HG02973 (cell line): ENCODE data around the gene KISS1R.
"Not testable (repeated sequence)": the region's sequence is repeated elsewhere in the genome, so short reads cannot be mapped to it uniquely, and the experiment has no call there.

Experiments used
- ATAC-seq: cut with Tn5 transposase; IDR thresholded peaks from one replicate; pipeline ENCODE4 v1.9.1; 2021; ENCODE audit warnings: moderate library complexity; ENCODE audit not compliant: unreplicated experiment

Gene KISS1R

GRCh38 chr19:952049-952679 is 35.0 kb downstream of the KISS1R start:
- no peak for ATAC-seq

- no peak for ATAC-seq
Observed at GRCh38 chr19:952680-953444, 35.7 kb downstream of the KISS1R start.

- no peak for ATAC-seq
Observed at GRCh38 chr19:953445-954271, 36.5 kb downstream of the KISS1R start.

- no peak for ATAC-seq
Observed at GRCh38 chr19:954272-954671, 37.1 kb downstream of the KISS1R start.

GRCh38 chr19:954672-955494 is 37.8 kb downstream of the KISS1R start:
- no peak for ATAC-seq

GRCh38 chr19:955803-956765 is 39.0 kb downstream of the KISS1R start:
- ATAC-seq = no peak

DNA sequence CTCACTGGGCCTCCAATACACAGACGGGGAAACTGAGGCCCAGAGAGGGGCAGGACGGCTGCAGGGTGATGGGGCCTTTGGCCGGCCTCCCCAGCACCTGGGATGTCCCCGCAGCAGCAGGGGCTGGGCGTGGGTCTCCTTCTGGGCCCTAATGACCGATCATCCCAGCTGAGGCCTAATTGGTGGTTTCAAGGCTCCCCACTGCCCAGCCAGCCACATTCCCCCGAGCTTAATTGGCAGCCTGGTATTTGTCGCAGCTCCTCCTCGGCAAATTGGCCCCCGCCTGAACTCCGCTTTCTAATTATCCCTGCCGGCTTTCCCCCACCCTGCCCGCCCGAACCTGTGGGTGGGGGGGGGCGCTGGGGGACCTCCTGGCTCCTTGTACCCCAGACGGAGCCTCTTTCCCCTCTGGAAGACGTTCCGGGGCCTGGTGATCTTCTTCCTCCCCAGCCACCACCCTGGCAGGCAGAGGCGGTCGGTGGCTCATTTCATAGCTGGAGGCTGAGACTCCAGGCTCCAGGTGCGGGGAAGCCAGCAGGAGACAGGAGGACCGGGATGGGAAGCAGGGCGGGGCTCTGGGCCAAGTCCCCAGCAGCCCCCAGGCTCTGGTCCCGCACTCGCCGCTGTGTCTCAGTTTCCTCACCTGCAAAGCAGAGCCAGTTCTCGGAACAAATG is 39.8 kb downstream of the KISS1R start:
- no peak for ATAC-seq

DNA sequence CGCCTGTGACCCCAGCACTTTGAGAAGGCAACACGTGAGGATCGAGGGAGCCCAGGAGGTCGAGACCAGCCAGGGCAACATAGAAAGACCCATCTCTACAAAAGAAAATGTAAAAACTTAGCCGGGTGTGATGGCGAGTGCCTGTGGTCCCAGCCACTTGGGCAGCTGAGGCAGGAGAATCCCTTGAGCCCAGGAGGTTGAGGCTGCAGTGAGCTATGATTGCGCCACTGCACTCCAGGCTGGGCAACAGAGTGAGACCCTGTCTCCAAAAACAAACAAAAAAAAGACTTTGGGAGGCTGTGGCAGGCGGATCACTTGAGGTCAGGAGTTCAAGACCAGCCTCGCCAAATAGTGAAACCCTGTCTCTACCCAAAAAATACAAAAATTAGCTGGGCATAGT is 40.4 kb downstream of the KISS1R start:
- ATAC-seq = not testable (repeated sequence)

- ATAC-seq = no peak
Observed at GRCh38 chr19:958967-959855, 42.1 kb downstream of the KISS1R start.

DNA sequence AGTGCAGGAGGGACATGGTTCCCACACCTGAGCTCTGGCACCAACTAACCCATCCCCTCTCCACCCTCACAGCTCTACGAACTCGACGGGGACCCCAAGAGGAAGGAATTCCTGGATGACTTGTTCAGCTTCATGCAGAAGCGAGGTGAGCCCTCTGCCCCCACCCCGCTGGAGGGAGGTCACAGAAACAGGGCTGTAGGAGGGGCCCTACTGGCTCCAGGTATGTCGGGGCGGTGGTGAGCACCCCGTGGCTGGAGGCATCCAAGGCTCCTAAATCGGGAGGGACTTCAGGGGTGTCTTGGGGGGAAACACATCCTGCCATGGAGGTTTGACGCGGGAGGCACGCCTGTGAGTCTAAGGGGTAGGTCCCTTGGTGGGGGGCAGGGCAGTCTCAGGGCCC is 42.9 kb downstream of the KISS1R start:
- no peak for ATAC-seq

DNA sequence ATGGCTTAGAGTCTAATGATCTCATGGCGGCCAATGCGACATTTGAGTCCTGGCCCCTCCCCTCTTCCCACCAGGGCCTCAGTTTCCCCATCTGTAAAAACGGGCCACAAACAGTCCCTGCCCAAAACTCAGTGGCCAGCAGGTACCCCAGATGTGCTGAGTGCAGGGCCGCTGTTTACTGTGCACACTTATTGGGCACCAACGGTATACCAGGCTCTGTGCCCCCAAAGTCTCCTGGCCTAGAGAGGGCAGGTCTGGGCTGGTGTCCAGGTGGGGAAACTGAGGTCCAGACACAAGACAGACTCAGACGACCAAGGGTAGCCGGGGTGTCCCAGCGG is 43.4 kb downstream of the KISS1R start:
- no peak for ATAC-seq

- no peak for ATAC-seq
Observed at GRCh38 chr19:961866-962620, 44.9 kb downstream of the KISS1R start.

- ATAC-seq = no peak
Observed at GRCh38 chr19:962683-963400, 45.7 kb downstream of the KISS1R start.

GRCh38 chr19:963486-963951 is 46.4 kb downstream of the KISS1R start:
- no peak for ATAC-seq

GRCh38 chr19:964116-964520 is 47.0 kb downstream of the KISS1R start:
- no peak for ATAC-seq

GRCh38 chr19:964761-965694 is 47.9 kb downstream of the KISS1R start:
- ATAC-seq = no peak
